CD4-positive, alpha-beta memory T cell (primary cell): ENCODE measurements around the gene RASA3. TPM values are rescaled to one million over a fixed set of nuclear protein-coding genes. Genes with fewer than 3 reads are reported as not detected.

Experiments used
- CTCF ChIA-PET: fragments of 350-600 bp; sonication (Branson Sonifier 250); formaldehyde crosslinking; loops from one replicate; lab custom pipeline; 2021; ENCODE audit warnings: inconsistent platforms; ENCODE audit not compliant: partially characterized antibody; lab: Charles Lee
- POLR2A ChIA-PET: fragments of 350-600 bp; sonication (Branson Sonifier 250); formaldehyde crosslinking; loops from one replicate; lab custom pipeline; 2021; ENCODE audit not compliant: partially characterized antibody; lab: Charles Lee
- DNase-seq, 5 donors: peaks; one replicate each; pipeline versions ENCODE4 v3.0.0 to v3.0.0-alpha.2; 2020 to 2022; ENCODE audit warnings: mixed read lengths in 1 of 5
- H3K27ac ChIP-seq: one replicate; pipeline ENCODE4 v1.7.0; 2013; ENCODE audit warnings: low read depth, low read length
- H3K27me3 ChIP-seq: 2 replicates; pipeline ENCODE4 v1.7.0; 2013; ENCODE audit warnings: mild to moderate bottlenecking, low read length, moderate library complexity; ENCODE audit not compliant: insufficient read depth
- H3K36me3 ChIP-seq: 2 replicates; pipeline ENCODE4 v1.7.0; 2013; ENCODE audit warnings: mild to moderate bottlenecking, low read length, moderate library complexity; ENCODE audit not compliant: insufficient read depth
- H3K4me1 ChIP-seq: 2 replicates; pipeline ENCODE4 v1.7.0; 2013; ENCODE audit warnings: mild to moderate bottlenecking, low read length, moderate library complexity; ENCODE audit not compliant: insufficient read depth
- H3K4me3 ChIP-seq, 2 donors: one replicate each; pipeline ENCODE4 v1.7.0; 2013; ENCODE audit warnings: low read length in 2 of 2, mild to moderate bottlenecking in 1 of 2
- H3K9me3 ChIP-seq, 2 donors: one replicate each; pipeline ENCODE4 v1.7.0; 2013; ENCODE audit warnings: low read length in 2 of 2, control low read depth in 1 of 2; ENCODE audit not compliant: control insufficient read depth in 1 of 2
- H3K27ac Mint-ChIP-seq, 7 donors: one replicate each; pipeline ENCODE4 v1.8.0; 2020 to 2021; ENCODE audit warnings: mixed read lengths in 7 of 7, mild to moderate bottlenecking in 6 of 7, inconsistent platforms in 3 of 7, moderate library complexity in 3 of 7
- H3K27me3 Mint-ChIP-seq, 2 donors: one replicate each; pipeline ENCODE4 v1.8.0; 2020 to 2021; ENCODE audit warnings: mixed read lengths in 2 of 2
- H3K36me3 Mint-ChIP-seq, 2 donors: one replicate each; pipeline ENCODE4 v1.8.0; 2020 to 2021; ENCODE audit warnings: mixed read lengths in 2 of 2, inconsistent platforms in 1 of 2, mild to moderate bottlenecking in 1 of 2
- H3K4me1 Mint-ChIP-seq, 4 donors: one replicate each; pipeline ENCODE4 v1.8.0; 2020 to 2021; ENCODE audit warnings: mixed read lengths in 4 of 4, mild to moderate bottlenecking in 1 of 4
- H3K4me3 Mint-ChIP-seq, 8 donors: one replicate each; pipeline ENCODE4 v1.8.0; 2020 to 2021; ENCODE audit warnings: mixed read lengths in 8 of 8, mild to moderate bottlenecking in 7 of 8, moderate library complexity in 6 of 8, inconsistent platforms in 3 of 8
- H3K9me3 Mint-ChIP-seq, 8 donors: one replicate each; pipeline ENCODE4 v1.8.0; 2020 to 2021; ENCODE audit warnings: mixed read lengths in 8 of 8, mild to moderate bottlenecking in 5 of 8, inconsistent platforms in 3 of 8, moderate library complexity in 1 of 8
- intact Hi-C: fragments of 100-400 bp; cut with micrococcal nuclease; formaldehyde crosslinking; loops from one replicate; pipeline ENCODE4 v1.15.1; 2023
- polyA plus RNA-seq, 2 donors: library from polyadenylated mRNA; unstranded; fragments of 300-500 nt; fragmentation: Illumina TruSeq; gene quantifications; one replicate each; pipeline ENCODE4 v1.2.3, GENCODE V29; 2021
- total RNA-seq, 2 experiments: library from RNA; stranded (reverse); gene quantifications; one replicate each; pipeline ENCODE4 v1.2.3, GENCODE V29; 2021

Gene RASA3
- total and polyA plus RNA-seq, 4 experiments from 2014 or later = 65.5 to 174 (median 156) TPM

- peaks cover 25 to 37% of the 10 kb centered on the region in 2 donors for H3K36me3 Mint-ChIP-seq
- CTCF ChIA-PET = interaction anchor here (0.9 to 1.1 kb wide), 2 partner anchors 10 to 28 kb away, joined by 3 to 4 read pairs; no protein-coding TSS in a partner anchor
- peak overlapping the region in 3 of 7 donors; percentile 53 to 80 (median 70) for H3K27ac Mint-ChIP-seq
- peak overlapping the region; percentile 26 for H3K27ac ChIP-seq
- intact Hi-C loops = no loop called here
- H3K4me1 Mint-ChIP-seq = peaks cover 12 to 47% (median 35%) of the 10 kb centered on the region in 4 donors
- H3K27me3 Mint-ChIP-seq = no peaks in the 10 kb centered on the region
- H3K9me3 Mint-ChIP-seq = peaks cover 0 to 28% (median 0%) of the 10 kb centered on the region in 8 donors
- H3K27me3 ChIP-seq = no peaks in the 10 kb centered on the region
- H3K4me3 ChIP-seq = no peak overlapping the region
- peaks cover 54% of the 10 kb centered on the region for H3K4me1 ChIP-seq
- H3K4me3 Mint-ChIP-seq = peak overlapping the region in 1 of 8 donors; percentile 31
- DNase-seq = peak in 1 of 5 donors; percentile 13
- no peaks in the 10 kb centered on the region for H3K9me3 ChIP-seq
- POLR2A ChIA-PET = interaction anchor here (1.3 kb wide), 1 partner anchor 17 kb away, joined by 4 read pairs; no protein-coding TSS in a partner anchor
- peaks cover 14% of the 10 kb centered on the region for H3K36me3 ChIP-seq
These were observed 49.4 kb downstream of the RASA3 start for GRCh38 chr13:114082849-114083645.

DNA sequence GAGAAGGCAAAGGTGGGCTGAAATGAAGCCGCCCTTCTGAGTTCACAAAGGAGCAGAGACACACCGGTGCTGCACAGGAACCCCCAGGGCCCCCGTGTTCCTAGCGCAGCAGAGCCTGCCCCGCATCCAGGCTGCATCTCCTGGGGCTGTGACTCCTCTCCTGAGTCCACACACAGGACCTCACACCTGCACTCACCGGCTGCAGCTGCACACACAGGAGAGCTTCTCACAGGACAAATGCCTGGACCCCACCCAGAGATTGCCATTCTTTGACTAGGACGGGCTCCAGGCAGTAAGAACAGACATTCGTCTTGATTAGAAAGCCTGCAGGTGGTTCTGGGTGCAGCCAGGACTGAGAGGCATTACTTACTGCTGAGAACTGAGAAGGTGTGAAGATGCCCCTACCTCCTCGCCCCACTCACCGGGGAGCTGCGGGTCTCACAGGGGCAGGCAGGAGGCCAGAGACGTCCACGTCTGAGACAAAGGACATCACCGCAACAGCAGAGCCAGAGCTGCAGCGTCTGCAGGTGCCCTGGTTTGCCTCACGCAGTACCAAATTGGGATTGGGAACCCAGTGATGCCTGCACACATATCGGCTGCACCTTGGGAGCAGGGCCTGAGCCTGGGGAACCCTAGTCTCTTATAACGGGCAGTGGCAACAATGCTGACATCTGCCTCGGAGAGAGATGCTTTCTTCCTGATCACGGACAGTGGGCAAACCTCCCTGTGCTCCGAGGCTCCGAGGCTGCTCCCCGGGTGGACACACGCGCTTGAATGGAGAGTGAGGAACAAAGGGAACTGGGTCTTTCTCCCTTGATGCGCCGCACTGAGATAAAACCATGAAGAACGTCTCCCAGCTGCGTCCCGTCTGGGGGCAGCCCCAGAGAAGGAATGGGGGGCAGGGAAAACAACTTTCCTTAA lies 50.4 kb downstream of the RASA3 start:
- H3K27ac ChIP-seq = no peak overlapping the region
- H3K36me3 Mint-ChIP-seq = peaks cover 24 to 38% of the 10 kb centered on the region in 2 donors
- no peak overlapping the region for H3K4me3 ChIP-seq
- DNase-seq = peak in 1 of 5 donors; percentile 24
- no peaks in the 10 kb centered on the region for H3K9me3 ChIP-seq
- POLR2A ChIA-PET = interaction anchor here (1.3 kb wide), 1 partner anchor 16 kb away, joined by 4 read pairs; no protein-coding TSS in a partner anchor
- intact Hi-C loops = no loop called here
- H3K27ac Mint-ChIP-seq = peak overlapping the region in 3 of 7 donors; percentile 80 to 84 (median 83)
- peaks cover 0 to 32% (median 0%) of the 10 kb centered on the region in 8 donors for H3K9me3 Mint-ChIP-seq
- CTCF ChIA-PET = interaction anchor here (0.9 to 1.1 kb wide), 2 partner anchors 11 to 29 kb away, joined by 3 to 4 read pairs; no protein-coding TSS in a partner anchor
- peaks cover 14 to 56% (median 41%) of the 10 kb centered on the region in 4 donors for H3K4me1 Mint-ChIP-seq
- peaks cover 18% of the 10 kb centered on the region for H3K36me3 ChIP-seq
- H3K27me3 ChIP-seq = no peaks in the 10 kb centered on the region
- H3K4me3 Mint-ChIP-seq = peak overlapping the region in 4 of 8 donors; percentile 33 to 66 (median 44)
- peaks cover 61% of the 10 kb centered on the region for H3K4me1 ChIP-seq
- no peaks in the 10 kb centered on the region for H3K27me3 Mint-ChIP-seq

DNA sequence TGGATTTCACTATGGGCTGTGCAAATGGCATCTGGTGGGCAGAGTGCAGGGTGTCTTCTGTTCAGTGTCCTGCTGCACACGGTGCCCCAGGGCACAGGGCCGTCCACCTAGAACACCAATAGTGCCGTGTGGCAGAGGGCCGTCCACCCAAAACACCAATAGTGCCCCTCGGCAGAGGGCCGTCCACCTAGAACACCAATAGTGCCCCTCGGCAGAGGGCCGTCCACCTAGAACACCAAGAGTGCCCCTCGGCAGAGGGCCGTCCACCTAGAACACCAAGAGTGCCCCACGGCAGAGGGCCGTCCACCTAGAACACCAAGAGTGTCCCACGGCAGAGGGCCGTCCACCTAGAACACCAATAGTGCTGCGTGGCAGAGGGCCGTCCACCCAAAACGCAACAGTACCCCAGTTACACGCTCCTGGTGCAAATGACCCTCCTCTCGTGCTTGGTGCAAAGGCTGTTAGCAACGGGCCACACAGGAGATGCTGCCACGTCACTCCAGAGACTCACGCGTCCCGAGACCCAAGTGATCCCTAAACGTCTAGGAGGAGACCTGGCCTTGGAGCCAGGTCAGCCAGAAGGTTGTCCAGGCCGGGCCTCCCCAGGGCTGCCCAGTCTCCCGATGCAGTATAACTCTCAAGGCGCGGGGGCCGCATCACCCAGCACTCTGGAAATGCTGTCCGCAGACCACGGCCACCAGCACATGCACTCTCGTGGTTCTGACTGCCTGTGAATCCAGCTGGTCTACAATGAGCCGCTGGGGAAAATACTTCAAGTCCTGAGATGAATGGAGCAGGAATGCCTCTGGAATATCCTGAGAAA lies 51.5 kb downstream of the RASA3 start:
- peaks cover 65% of the 10 kb centered on the region for H3K4me1 ChIP-seq
- H3K4me1 Mint-ChIP-seq = peaks cover 16 to 67% (median 44%) of the 10 kb centered on the region in 4 donors
- H3K4me3 ChIP-seq = no peak overlapping the region
- H3K4me3 Mint-ChIP-seq = peak overlapping the region in 3 of 8 donors; percentile 21 to 66 (median 46)
- peak in 1 of 5 donors; percentile 7 for DNase-seq
- peaks cover 33 to 46% of the 10 kb centered on the region in 2 donors for H3K36me3 Mint-ChIP-seq
- H3K27ac ChIP-seq = no peak overlapping the region
- intact Hi-C loops = no loop called here
- ChIA-PET CTCF (no interaction called here), POLR2A (no interaction called here)
- peak overlapping the region in 5 of 7 donors; percentile 23 to 83 (median 37) for H3K27ac Mint-ChIP-seq
- no peaks in the 10 kb centered on the region for H3K27me3 Mint-ChIP-seq
- no peaks in the 10 kb centered on the region for H3K27me3 ChIP-seq
- peaks cover 21% of the 10 kb centered on the region for H3K36me3 ChIP-seq
- H3K9me3 Mint-ChIP-seq = peaks cover 0 to 38% (median 0%) of the 10 kb centered on the region in 8 donors
- H3K9me3 ChIP-seq = no peaks in the 10 kb centered on the region

DNA sequence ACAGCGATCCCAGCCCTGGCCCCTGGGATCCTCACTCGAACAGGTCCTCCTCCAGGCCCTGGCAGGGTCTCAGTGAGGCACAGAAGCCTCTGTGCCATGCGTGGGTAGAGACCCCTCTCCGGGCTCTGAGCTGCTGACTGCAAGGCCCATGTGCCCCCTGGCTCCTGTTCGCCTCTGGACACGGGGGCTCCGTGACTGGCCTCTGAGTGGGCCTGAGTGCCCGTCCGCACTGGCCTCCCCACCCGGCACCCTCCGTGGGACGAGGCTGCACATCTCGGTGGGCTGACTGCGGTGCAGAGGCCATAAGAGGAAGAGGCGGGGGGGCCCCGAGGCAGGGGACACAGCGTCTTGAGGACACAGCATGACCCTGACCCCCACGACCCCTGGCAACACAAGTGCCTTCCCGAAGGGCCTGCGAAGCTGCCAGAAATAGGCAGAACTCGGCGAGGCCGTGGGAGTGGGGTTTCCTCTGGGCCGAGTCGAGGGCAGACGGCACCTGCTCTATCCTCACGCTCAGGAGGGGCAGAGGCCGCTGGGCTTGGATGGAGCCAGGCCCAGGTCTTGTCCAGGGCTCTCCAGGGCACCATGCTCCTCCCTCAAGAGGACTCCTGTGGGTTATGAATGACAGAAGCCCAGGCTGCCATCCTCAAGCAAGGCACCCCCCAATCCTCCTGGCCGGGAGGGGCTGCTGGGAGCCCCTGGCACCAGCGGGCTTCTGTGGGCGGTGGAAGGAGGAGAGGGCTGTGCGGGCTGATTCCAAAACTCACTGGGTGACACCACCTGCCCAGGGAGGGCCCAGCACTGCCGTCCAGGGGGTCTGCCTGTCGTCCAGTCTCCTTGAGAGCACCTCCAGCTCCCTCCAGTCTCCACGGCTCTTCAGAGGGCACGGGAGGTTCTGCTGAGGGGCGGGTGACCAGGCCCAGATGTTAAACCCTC lies 52.6 kb downstream of the RASA3 start:
- H3K27me3 Mint-ChIP-seq = no peaks in the 10 kb centered on the region
- peaks cover 39 to 49% of the 10 kb centered on the region in 2 donors for H3K36me3 Mint-ChIP-seq
- peak overlapping the region in 2 of 7 donors; percentile 80 to 83 for H3K27ac Mint-ChIP-seq
- no peaks in the 10 kb centered on the region for H3K27me3 ChIP-seq
- peak in 1 of 5 donors; percentile 33 for DNase-seq
- intact Hi-C loops = no loop called here
- ChIA-PET CTCF (no interaction called here), POLR2A (no interaction called here)
- peaks cover 26% of the 10 kb centered on the region for H3K36me3 ChIP-seq
- no peaks in the 10 kb centered on the region for H3K9me3 ChIP-seq
- H3K27ac ChIP-seq = no peak overlapping the region
- H3K4me1 ChIP-seq = peaks cover 67% of the 10 kb centered on the region
- H3K4me3 Mint-ChIP-seq = no peak overlapping the region
- no peak overlapping the region for H3K4me3 ChIP-seq
- H3K4me1 Mint-ChIP-seq = peaks cover 16 to 70% (median 45%) of the 10 kb centered on the region in 4 donors
- peaks cover 0 to 38% (median 0%) of the 10 kb centered on the region in 8 donors for H3K9me3 Mint-ChIP-seq

DNA sequence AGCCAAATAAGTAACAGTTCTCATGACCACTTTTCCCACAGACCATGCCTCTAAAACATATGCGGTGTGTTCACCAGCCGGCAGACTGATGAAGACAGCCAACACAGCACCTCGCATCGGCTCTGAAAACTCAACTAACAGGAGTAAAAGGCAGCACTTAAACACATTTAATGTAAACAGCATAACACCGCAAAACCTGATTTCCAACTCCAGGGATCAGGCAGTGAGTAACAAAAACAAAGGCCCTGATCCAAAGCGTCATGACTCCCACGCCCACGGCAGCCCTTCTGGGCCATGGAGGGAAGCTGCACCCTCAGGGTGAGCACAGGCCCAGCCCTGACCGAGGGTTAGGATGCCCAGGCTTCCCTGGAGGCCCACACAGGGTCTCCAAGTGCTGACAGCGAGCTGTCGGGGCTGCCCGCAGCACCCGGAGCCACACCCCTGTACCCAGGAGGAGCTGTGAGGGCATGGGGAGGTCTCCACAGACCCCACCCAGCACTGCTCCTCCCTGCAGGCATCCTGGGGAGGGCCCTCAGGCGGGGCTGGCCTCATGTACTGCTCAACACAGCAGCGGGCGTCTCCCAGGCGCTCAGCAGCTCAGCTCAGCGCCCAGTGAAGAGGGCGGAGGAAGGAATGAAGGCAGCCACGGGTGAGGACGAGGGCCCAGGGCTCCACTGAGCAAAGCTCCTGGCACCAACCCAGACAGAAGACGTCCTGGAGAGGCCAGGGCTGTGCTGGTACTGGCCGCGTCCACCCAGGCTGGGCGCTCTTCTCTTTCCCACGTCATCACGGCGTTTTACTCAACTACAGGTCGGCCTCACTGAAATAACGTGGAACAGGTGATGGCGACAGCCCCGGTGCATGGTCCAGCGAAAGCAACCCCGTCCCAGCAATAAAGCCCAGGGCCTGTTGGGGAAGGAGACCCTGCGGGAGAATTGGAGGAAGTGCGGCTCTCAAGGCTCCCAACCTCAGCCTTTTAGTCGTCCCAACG lies 53.7 kb downstream of the RASA3 start:
- peaks cover 37% of the 10 kb centered on the region for H3K36me3 ChIP-seq
- H3K4me3 ChIP-seq = no peak overlapping the region
- intact Hi-C loops = no loop called here
- Mint-ChIP-seq H3K4me3 (peak overlapping the region in 4 of 8 donors; percentile 17 to 70 (median 20)), H3K27ac (peak overlapping the region in 5 of 7 donors; percentile 30 to 83 (median 63)), H3K36me3 (peaks cover 47 to 56% of the 10 kb centered on the region in 2 donors), H3K4me1 (peaks cover 19 to 79% (median 49%) of the 10 kb centered on the region in 4 donors), H3K9me3 (peaks cover 0 to 40% (median 0%) of the 10 kb centered on the region in 8 donors), H3K27me3 (no peaks in the 10 kb centered on the region)
- peak in 1 of 5 donors; percentile 20 for DNase-seq
- H3K9me3 ChIP-seq = no peaks in the 10 kb centered on the region
- no peaks in the 10 kb centered on the region for H3K27me3 ChIP-seq
- H3K4me1 ChIP-seq = peaks cover 68% of the 10 kb centered on the region
- POLR2A ChIA-PET = interaction anchor here (0.6 to 1.1 kb wide), 2 partner anchors 12 to 13 kb away, joined by 3 read pairs; no protein-coding TSS in a partner anchor
- no peak overlapping the region for H3K27ac ChIP-seq
- CTCF ChIA-PET = no interaction called here
